ENCODE results near the gene MIER1.
"Not testable (repeated sequence)": the region's sequence is repeated elsewhere in the genome, so short reads cannot be mapped to it uniquely, and the experiment has no call there.

MIER1 gene

GRCh38 chr1:66940981-66941380 lies 16.2 kb downstream of the MIER1 start:
- DNase-seq = no peak

GRCh38 chr1:66943361-66943969 lies 18.7 kb downstream of the MIER1 start:
- DNase-seq = no peak

DNA sequence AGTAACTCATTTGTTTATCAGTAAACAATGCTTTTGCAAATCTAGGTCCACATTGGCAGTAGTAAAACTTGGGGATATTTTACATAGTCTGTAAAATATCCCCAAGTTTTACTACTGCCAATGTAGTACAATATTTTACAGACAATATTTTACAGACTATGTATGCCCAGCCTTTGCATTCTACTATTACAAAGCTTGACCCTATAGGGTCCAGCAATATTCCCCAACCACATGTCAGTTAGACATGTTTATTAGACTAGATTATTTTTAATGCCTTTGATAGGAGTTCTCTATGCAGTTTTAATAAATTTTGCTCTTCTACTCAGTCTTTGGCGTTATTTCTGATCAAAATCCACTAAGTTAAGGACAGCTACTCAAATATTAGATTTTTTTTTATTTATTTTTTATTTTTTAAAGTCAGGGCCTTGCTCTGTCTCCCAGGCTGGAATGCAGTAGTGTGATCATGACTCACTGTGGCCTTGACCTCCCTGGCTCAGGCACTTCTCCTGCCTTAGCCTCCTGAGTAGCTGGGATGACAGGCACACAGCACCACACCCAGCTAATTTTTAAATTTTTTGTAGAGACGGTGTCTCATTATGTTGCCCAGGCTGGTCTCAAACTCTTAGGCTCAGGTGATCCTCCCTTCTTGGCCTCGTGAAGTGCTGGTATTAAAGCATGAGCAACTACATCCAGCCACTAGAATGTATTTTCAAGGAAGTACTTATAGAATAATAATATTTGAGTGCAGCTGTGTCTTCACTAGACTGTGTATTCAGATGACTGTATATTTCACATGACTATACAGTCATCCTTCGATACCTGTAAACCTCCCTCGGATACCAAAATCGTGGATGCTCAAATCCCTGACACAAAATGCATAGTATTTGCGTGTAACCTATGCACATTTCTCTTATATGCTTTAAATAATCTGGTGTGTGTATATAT lies 19.8 kb downstream of the MIER1 start:
- DNase-seq = no peak

DNA sequence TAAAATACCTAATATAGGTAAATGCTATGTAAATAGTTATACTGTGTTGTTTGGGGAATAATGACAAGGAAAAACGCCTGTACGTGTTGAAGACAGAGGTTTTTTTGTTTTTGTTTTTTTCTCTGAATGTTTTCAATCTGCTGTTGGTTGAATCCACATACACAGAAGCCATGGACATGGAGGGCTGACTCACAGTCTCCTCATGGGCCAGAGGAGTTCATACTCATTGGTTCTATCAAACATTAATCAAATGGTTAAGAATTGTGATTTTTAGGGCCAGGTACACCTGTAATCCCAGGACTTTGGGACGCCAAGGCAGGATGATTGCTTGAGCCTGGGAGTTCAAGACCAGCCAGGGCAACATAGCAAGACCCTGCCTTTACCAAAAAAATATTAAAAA lies 20.5 kb downstream of the MIER1 start:
- no peak for DNase-seq

- no peak for DNase-seq
These were observed 22.5 kb downstream of the MIER1 start for GRCh38 chr1:66947267-66947666.

- DNase-seq = no peak
These were observed 26.7 kb downstream of the MIER1 start for GRCh38 chr1:66951513-66951912.

DNA sequence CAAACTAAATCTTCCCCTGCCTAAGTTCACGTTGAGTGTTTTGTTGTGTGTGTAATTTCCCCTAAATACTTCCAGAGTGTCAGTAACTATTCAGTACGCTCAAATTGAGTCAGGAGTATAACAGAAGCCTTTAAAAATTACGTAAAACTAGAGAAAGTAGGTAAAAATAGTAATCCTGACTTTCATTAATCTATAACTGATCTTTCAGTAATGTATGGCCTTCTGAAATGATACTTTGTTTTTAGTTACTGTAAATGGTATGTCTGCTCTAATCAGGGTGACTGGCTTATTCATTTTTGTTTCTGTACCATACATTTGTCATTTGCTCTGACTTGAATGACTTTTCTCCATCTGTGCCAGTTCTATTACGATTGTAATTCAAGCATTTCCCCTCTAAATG lies 29.4 kb downstream of the MIER1 start:
- no peak for DNase-seq

DNA sequence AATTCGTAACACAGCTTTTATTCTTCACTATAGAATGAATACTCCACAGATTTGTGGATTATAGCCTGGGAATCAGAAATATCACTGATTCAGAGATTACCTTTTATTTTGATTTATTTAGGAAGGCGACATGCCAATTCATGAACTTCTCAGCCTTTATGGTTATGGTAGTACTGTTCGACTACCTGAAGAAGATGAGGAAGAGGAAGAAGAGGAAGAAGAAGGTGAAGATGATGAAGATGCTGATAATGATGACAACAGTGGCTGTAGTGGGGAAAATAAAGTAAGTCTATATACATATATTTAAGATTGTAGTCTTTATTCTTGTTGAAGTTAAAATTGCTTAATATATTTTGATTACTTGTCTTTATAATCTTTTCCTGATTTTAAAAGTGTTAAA lies 33.1 kb downstream of the MIER1 start:
- DNase-seq = no peak

DNA sequence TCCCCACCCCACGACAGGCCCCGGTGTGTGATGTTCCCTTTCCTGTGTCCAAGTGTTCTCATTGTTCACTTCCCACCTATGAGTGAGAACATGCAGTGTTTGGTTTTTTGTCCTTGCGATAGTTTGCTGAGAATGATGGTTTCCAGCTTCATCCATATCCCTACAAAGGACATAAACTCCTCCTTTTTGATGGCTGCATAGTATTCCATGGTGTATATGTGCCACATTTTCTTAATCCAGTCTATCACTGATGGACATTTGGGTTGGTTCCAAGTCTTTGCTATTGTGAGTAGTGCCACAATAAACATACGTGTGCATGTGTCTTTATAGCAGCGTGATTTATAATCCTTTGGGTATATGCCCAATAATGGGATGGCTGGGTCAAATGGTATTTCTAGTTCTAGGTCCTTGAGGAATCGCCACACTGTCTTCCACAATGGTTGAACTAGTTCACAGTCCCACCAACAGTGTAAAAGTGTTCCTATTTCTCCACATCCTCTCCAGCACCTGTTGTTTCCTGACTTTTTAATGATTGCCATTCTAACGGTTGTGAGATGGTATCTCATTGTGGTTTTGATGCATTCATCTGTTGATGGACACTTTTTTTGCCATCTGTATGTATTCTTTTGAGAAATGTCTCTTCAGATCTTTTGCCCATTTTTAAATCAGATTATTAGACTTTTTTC lies 41.5 kb downstream of the MIER1 start:
- not testable (repeated sequence) for DNase-seq

DNA sequence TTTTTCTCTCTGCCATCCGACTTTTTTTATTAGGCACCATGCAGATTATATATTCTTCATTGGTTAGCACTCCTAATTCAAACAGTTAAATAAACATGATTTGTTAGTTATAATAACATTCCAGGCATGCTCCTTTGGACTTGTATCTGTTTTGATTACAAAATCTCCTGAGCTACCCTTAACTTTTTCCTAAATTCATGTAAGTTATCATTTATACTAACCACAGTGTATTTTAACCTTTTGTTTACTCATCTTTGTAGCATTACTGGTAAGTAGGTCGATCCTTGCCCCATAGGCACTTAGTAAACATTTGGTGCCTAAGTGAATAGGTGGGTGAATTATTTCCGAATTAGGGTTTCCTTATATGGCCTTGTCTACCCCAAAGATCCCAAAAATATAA lies 43.8 kb downstream of the MIER1 start:
- DNase-seq = no peak

DNA sequence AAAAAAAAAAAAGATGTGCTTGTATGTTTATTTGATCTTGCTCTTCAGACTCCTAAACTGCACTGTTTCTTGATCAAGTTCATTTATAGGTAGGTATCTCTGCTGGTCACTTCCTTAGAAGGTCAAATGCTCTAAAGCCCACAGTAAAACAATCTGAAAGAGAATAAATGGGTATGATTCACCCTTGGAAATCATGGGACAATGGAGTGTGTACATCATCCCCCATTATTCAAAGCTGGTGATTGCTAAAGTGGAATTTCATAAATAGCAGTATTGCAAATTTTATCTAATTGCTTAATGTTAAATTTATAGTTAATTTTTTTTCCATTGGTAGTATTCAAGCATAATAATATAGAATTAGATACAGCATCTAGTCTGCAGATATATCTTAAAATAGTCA lies 53.4 kb downstream of the MIER1 start:
- DNase-seq = no peak

GRCh38 chr1:66979621-66980020 lies 54.8 kb downstream of the MIER1 start:
- DNase-seq = not testable (repeated sequence)

GRCh38 chr1:66980745-66981367 lies 56.1 kb downstream of the MIER1 start:
- no peak for DNase-seq

DNA sequence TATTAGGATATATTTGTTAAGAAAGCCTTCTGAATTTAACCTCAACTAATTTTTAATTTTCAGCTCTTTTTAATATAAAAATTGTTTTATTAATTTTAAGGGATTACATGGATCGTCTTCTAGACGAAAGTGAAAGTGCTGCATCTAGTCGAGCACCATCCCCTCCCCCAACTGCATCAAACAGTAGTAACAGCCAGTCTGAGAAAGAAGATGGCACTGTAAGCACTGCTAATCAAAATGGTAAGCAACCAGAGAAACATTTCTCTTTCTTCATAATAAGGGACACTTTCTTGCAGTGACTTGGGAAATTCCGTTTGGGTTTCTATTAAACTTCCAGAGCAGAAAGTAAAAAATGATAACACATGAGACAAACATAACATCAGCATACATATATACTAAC lies 56.9 kb downstream of the MIER1 start:
- DNase-seq = no peak

GRCh38 chr1:66982561-66983260 lies 57.9 kb downstream of the MIER1 start:
- no peak for DNase-seq

DNA sequence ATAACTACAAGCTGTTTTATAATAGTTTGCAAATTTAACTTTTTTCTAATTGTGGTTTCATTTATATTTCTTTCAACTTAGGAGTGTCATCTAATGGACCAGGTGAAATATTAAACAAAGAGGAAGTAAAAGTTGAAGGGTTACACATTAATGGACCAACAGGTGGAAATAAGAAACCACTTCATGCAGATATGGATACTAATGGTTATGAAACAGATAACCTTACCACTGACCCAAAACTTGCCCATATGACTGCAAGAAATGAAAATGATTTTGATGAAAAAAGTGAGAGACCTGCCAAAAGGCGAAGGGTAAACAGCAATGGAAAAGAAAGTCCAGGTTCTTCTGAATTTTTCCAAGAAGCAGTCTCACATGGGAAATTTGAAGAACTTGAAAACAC lies 59.7 kb downstream of the MIER1 start:
- DNase-seq = no peak

- DNase-seq = no peak
These were observed 61.0 kb downstream of the MIER1 start for GRCh38 chr1:66985835-66986234.

DNA sequence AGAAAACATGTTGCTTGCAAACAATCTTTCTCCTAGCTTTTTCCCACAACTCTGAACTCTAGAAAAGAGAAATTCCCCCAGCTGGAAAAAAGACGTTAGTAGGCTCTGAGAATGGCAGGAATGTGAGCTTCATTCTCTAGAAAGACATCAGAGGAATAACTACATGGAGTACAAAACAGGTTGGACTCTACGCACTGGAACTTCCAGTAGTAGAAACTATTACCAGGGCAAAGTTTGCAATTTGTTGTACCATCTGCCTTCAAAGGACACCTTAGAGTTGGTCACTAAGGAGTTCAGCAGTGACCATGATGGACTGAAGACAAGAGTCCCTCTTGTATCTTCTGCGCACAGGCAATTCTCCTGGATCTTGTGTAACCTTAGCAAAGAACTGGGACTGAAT lies 68.3 kb downstream of the MIER1 start:
- no peak for DNase-seq

DNA sequence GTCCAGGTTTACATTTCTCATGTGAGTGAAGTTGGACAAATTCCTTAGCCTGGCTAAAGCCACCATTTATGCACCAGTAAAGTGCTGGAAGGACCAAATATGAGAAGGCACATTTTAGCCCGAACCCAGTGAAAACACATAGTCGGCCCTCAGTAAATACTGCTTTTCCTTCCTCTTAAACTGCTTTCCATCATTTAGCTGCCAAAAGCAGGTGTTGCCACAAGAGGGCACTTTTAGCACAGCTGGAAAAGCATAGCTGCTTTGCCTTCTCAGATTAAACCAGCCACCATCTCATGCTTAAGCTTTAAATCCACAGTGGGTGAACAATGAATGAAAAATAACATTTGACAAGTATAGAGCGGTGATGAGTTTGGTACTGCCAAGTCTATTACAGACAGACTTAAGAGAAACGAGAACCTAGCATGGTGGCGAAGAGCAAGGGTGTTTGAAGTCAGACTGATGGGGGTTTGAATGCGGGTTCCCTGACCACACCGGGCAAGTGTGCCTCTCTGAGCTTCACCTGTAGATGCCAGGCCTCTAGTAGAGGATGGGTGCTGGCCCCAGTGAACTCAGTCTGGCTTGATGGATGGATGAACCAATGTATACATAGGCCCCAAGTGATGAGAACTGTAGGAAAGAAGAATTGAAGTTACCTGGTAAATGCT lies 71.4 kb downstream of the MIER1 start:
- peak; percentile 66 for DNase-seq

GRCh38 chr1:66998972-66999371 lies 74.2 kb downstream of the MIER1 start:
- DNase-seq = no peak

- no peak for DNase-seq
These were observed 75.0 kb downstream of the MIER1 start for GRCh38 chr1:66999640-67000400.

Data from stimulated activated CD8-positive, alpha-beta memory T cell treated with anti-CD3 and anti-CD28 coated beads, Interleukin-4, amount 100 ng/mL, for 48 hours (primary cell).